ENCODE data around the gene KRT76. TPM values are rescaled to one million over a fixed set of nuclear protein-coding genes. Genes with fewer than 3 reads are reported as not detected.

The KRT76 gene
- total RNA-seq, 4 donors from 2014 or later = not detected

DNA sequence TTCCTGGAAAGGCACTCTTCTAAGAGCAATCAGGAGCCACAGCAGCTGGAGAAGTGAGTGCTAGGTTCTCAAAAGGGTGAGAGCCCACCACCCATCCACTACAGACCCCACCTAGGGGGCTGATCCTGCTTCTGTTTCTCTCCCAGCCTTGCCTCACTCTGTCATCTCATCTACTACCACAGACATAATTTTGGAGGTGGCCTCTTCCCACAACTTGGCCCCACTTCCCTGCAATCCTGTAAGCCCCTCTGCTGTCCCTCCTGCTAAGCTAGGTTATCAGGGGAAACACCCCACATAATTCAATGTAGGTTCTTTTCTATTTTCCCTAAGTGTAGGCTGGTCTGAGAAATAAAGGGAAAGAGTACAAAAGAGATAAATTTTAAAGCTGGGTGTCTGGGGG is 16.5 kb downstream of the KRT76 start:
- TF ChIP-seq, protein P1, sequence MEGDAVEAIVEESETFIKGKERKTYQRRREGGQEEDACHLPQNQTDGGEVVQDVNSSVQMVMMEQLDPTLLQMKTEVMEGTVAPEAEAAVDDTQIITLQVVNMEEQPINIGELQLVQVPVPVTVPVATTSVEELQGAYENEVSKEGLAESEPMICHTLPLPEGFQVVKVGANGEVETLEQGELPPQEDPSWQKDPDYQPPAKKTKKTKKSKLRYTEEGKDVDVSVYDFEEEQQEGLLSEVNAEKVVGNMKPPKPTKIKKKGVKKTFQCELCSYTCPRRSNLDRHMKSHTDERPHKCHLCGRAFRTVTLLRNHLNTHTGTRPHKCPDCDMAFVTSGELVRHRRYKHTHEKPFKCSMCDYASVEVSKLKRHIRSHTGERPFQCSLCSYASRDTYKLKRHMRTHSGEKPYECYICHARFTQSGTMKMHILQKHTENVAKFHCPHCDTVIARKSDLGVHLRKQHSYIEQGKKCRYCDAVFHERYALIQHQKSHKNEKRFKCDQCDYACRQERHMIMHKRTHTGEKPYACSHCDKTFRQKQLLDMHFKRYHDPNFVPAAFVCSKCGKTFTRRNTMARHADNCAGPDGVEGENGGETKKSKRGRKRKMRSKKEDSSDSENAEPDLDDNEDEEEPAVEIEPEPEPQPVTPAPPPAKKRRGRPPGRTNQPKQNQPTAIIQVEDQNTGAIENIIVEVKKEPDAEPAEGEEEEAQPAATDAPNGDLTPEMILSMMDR (IDR thresholded peaks at IDR 0.05; ENCODE audit: low read depth) = no peak

DNA sequence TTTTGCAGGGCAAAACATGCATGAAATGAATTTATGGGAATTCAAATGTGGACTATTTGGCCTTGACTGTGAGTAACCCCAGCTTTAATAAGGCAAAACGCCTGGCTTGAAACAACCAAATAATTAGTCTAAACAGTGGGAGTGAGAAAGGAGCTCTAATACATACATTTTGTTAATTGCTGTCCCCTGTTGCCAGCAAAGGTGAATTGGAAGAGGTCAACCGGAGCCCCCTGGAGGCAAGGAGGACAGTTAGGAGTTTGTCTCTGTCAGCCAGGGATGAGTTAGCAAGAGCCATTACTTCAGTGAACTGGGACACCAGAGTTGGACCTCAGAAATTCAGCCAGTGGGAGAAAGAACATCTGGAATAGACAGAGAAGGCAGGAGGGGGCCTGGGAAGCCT is 17.4 kb downstream of the KRT76 start:
- TF ChIP-seq, protein P1 (IDR thresholded peaks at IDR 0.05; ENCODE audit: low read depth) = no peak

DNA sequence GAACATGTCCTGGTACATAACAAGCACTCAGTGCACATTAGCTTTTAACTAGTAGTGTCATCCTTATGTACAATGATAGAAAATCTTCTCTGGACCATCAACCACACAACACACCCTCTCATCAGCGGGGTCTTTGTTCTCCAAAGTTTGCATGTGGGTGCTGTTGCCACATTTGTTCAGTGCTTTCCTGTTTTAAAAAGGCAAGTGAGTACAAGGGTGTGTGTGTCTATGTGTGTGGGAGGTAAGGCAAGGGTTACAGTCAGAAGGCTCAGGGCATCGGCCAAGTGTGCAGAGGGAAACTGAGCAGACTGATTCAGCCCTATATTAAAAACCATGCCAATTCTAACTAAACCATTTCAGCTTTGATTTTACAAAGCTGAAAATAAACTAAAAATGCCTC is 17.9 kb downstream of the KRT76 start:
- TF ChIP-seq, protein P1 (IDR thresholded peaks at IDR 0.05; ENCODE audit: low read depth) = no peak

DNA sequence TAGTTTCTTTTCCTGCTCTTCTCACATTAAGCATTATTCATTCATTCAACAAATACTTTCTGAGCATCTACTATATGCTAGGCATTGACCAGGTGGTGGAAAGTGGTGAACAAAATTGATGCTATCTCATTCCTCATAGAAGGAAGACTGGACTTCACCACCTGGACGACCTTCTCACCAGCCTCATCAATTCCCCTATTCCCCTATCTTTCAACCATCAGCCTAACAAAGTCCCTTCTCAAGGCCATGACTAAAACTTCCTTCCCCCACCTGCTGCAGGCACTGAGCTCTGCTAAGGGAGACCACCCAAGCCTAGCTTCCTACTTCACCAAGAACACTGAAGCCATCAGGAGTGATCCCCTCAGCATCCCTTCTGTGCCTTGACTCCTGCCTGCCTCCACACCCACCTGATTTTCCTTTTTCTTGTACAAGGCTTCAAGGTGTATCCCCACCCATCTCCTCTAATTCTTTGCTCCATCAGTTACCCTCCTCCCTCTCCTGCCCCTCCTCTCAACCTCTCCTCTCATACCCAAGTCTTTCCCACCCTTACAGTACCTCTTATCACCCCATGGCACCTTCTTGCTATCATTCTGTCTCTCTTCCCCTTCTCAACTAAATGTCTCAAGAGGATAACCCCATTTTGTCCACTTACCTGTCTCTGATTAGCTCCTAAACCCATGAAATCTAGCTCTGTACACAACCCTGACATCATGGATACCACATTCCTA is 19.5 kb downstream of the KRT76 start:
- TF ChIP-seq, protein P1 (IDR thresholded peaks at IDR 0.05; ENCODE audit: low read depth) = no peak

DNA sequence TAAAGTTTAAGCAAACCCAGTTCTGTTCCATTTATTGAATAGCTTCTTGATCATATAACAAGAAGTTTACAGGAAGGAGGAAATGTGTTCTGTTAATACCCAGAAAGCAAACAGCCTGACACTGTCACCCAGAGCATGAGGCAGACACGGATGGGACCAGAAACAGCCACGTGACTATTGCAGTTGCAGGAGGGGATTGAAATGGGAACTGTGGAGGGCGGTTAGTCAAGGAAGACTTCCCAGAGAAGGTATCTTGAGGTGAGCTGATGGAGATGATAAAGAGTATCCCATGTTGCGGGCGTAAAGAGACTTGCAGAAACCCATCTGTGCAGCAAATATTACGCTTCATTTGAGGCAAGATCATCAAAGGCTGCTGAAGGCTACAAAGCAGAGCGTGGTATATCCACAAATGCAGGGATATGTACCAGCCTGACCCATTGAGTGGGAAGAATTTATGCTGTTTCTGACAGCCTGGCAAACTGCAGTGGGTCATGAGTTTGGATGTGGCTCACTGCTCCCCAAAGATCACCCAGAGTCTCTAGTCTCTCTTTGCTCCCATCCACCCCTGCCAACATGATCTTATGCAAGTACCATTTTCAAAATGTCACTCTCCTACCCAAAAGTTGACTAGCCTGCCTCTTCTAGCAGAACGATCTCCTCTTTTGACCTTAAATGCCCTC is 20.7 kb downstream of the KRT76 start:
- TF ChIP-seq, protein P1 (IDR thresholded peaks at IDR 0.05; ENCODE audit: low read depth) = no peak

DNA sequence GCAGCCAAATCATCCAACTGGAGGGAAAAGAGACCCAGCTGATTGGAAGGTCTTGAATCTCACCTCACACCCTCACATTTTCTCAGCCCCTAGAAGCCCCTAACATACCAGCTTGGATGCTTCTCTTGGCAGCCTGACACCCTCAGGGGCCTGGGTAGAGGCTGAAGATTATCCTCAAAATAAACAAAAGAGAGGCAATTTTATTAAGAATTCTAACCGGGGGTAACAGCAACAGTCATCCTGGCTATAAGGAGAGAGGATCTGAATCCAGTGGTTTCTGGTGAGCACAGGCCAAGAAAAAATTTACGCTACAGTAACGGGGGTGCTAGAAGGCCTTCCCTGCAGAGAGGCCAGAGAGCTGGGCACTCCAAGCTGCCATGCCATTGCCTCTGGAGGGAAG is 21.6 kb downstream of the KRT76 start:
- TF ChIP-seq, protein P1 (IDR thresholded peaks at IDR 0.05; ENCODE audit: low read depth) = no peak

DNA sequence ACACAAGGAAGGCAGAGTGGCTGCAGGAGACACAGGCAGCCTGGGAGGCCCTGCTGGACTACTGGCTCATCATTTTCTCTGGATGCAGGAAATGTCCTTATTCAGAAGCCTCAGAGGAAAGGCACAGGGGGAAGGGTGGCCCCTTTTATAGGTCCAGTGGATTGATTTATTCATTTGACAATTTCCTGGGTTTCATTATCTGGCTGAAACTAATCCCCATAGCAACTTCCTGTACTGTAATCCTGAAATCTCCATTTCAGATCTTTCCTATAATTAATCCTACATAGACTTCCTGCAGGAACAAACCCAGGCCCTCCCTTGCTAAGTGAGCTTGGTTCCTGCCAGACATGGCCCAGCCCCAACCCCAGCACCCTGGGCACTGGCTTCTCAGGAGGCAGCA is 23.0 kb downstream of the KRT76 start:
- TF ChIP-seq, protein P1 (IDR thresholded peaks at IDR 0.05; ENCODE audit: low read depth) = no peak
